HEK293 (cell line): ENCODE results near the gene ZNF23.

Experiments
- CTCF ChIA-PET: fragments of 350-600 bp; formaldehyde crosslinking; extraction: SDS; loops from one replicate; lab custom pipeline; 2021; ENCODE audit warnings: antibody characterized with exemption; lab: Yijun Ruan, JAX
- POLR2A ChIA-PET: fragments of 300-600 bp; formaldehyde crosslinking; extraction: SDS; loops from one replicate; lab custom pipeline; 2020; ENCODE audit warnings: antibody characterized with exemption, inconsistent platforms; lab: Yijun Ruan, JAX
- H3K27ac ChIP-seq: fragments of 200-500 bp; sonication (Bioruptor generic); 2 replicates; pipeline ENCODE4 v1.5.1; 2014; ENCODE audit warnings: low read depth, low read length, control low read depth, inconsistent platforms; ENCODE audit errors: extremely low read depth
- H3K36me3 ChIP-seq, 2 experiments: fragments of 200-500 bp in 1 of 2; sonication (Bioruptor generic) in 1 of 2; 1 replicate in 1 of 2; 2 replicates in 1 of 2; pipeline ENCODE4 v1.5.1; 2014 to 2017; ENCODE audit warnings: inconsistent platforms in 2 of 2, low read length in 2 of 2; ENCODE audit not compliant: control insufficient read depth in 2 of 2, insufficient read depth in 1 of 2
- H3K4me1 ChIP-seq: fragments of 200-500 bp; sonication (Bioruptor generic); 2 replicates; pipeline ENCODE4 v1.5.1; 2014; ENCODE audit warnings: mild to moderate bottlenecking, low read length, inconsistent platforms; ENCODE audit not compliant: control insufficient read depth, insufficient read depth
- H3K4me3 ChIP-seq: 2 replicates; pipeline ENCODE4 v1.5.1; 2011; ENCODE audit warnings: low read depth, mild to moderate bottlenecking, control low read depth, low read length, moderate library complexity
- H3K9me3 ChIP-seq: fragments of 200-500 bp; sonication (Bioruptor generic); 2 replicates; pipeline ENCODE4 v1.5.1; 2014; ENCODE audit warnings: low read depth, low read length, inconsistent platforms; ENCODE audit not compliant: control insufficient read depth, insufficient read depth
- BCL11B ChIP-seq: fragments of 450-650 bp; formaldehyde crosslinking; IDR thresholded peaks from 2 replicates; pipeline ENCODE4 v1.5.1; 2016; ENCODE audit warnings: low read depth, missing biosample characterization, missing genetic modification characterization
- ELK4 ChIP-seq: IDR thresholded peaks from 2 replicates; pipeline ENCODE4 v1.6.1; 2011; ENCODE audit warnings: mild to moderate bottlenecking, low read depth, low read length, borderline replicate concordance
- HOXC10 ChIP-seq: sonication (generic); formaldehyde crosslinking; IDR thresholded peaks from 2 replicates; pipeline ENCODE4 v1.8.1; 2023; ENCODE audit warnings: mild to moderate bottlenecking, missing genetic modification reagents
- RBAK ChIP-seq: fragments of 450-650 bp; formaldehyde crosslinking; IDR thresholded peaks from 2 replicates; pipeline ENCODE4 v1.5.1; 2016; ENCODE audit warnings: missing biosample characterization, missing genetic modification characterization
- REST ChIP-seq: fragments of 450-650 bp; formaldehyde crosslinking; IDR thresholded peaks from 2 replicates; pipeline ENCODE4 v1.5.1; 2016; ENCODE audit warnings: missing biosample characterization, missing genetic modification characterization
- SETDB1 ChIP-seq: IDR thresholded peaks from one replicate; pipeline ENCODE4 v1.6.1; 2017; ENCODE audit warnings: mild to moderate bottlenecking, low read length, moderate library complexity, mixed read lengths; ENCODE audit not compliant: insufficient read length
- YY2 ChIP-seq: fragments of 450-650 bp; formaldehyde crosslinking; IDR thresholded peaks from 2 replicates; pipeline ENCODE4 v1.5.1; 2016; ENCODE audit warnings: missing biosample characterization, missing genetic modification characterization
- ZBTB20 ChIP-seq: fragments of 450-650 bp; formaldehyde crosslinking; IDR thresholded peaks from 2 replicates; pipeline ENCODE4 v1.5.1; 2016; ENCODE audit warnings: missing biosample characterization, missing genetic modification characterization
- ZBTB21 ChIP-seq: fragments of 450-650 bp; formaldehyde crosslinking; IDR thresholded peaks from 2 replicates; pipeline ENCODE4 v1.5.1; 2017; ENCODE audit warnings: missing biosample characterization, missing genetic modification characterization
- ZBTB8A ChIP-seq: fragments of 450-650 bp; formaldehyde crosslinking; IDR thresholded peaks from 2 replicates; pipeline ENCODE4 v1.5.1; 2016; ENCODE audit warnings: missing biosample characterization, missing genetic modification characterization
- ZNF146 ChIP-seq: fragments of 450-650 bp; formaldehyde crosslinking; IDR thresholded peaks from 2 replicates; pipeline ENCODE4 v1.5.1; 2016; ENCODE audit warnings: missing biosample characterization, missing genetic modification characterization
- ZNF16 ChIP-seq: fragments of 450-650 bp; formaldehyde crosslinking; IDR thresholded peaks from 2 replicates; pipeline ENCODE4 v1.5.1; 2016; ENCODE audit warnings: low read depth, missing biosample characterization, missing genetic modification characterization
- ZNF175 ChIP-seq: fragments of 450-650 bp; formaldehyde crosslinking; IDR thresholded peaks from 2 replicates; pipeline ENCODE4 v1.5.1; 2016; ENCODE audit warnings: missing biosample characterization, missing genetic modification characterization
- ZNF2 ChIP-seq: fragments of 450-650 bp; formaldehyde crosslinking; IDR thresholded peaks from 2 replicates; pipeline ENCODE4 v1.5.1; 2016; ENCODE audit warnings: missing biosample characterization, missing genetic modification characterization
- ZNF23 ChIP-seq: fragments of 450-650 bp; formaldehyde crosslinking; IDR thresholded peaks from 2 replicates; pipeline ENCODE4 v1.5.1; 2016; ENCODE audit warnings: missing biosample characterization, missing genetic modification characterization, borderline replicate concordance
- ZNF302 ChIP-seq: fragments of 450-650 bp; formaldehyde crosslinking; IDR thresholded peaks from 2 replicates; pipeline ENCODE4 v1.5.1; 2016; ENCODE audit warnings: missing biosample characterization, missing genetic modification characterization, low read depth
- ZNF521 ChIP-seq: fragments of 450-650 bp; formaldehyde crosslinking; IDR thresholded peaks from 2 replicates; pipeline ENCODE4 v1.5.1; 2017; ENCODE audit warnings: missing biosample characterization, mild to moderate bottlenecking, missing genetic modification characterization
- ZNF645 ChIP-seq: fragments of 450-650 bp; formaldehyde crosslinking; IDR thresholded peaks from 2 replicates; pipeline ENCODE4; 2016; ENCODE audit warnings: missing biosample characterization, missing genetic modification characterization
- ZNF658 ChIP-seq: fragments of 450-650 bp; formaldehyde crosslinking; IDR thresholded peaks from 2 replicates; pipeline ENCODE4; 2016; ENCODE audit warnings: missing biosample characterization, missing genetic modification characterization
- ZNF707 ChIP-seq: fragments of 450-650 bp; formaldehyde crosslinking; IDR thresholded peaks from 2 replicates; pipeline ENCODE4 v1.5.1; 2016; ENCODE audit warnings: missing biosample characterization, missing genetic modification characterization
- ZNF776 ChIP-seq: fragments of 450-650 bp; formaldehyde crosslinking; IDR thresholded peaks from 2 replicates; pipeline ENCODE4 v1.5.0; 2017; ENCODE audit warnings: missing biosample characterization, missing genetic modification characterization, borderline replicate concordance

Gene ZNF23

GRCh38 chr16:71456801-71457200 lies 5.2 kb downstream of the ZNF23 start:
- CTCF ChIA-PET = no interaction called here
- Histone ChIP-seq H3K36me3 (peaks cover 0 to 46% of the 10 kb centered on the region in 2 experiments; a peak in 2 of 3 replicates), H3K9me3 (no peaks in the 10 kb centered on the region), H3K4me3 (no peak overlapping the region), H3K27ac (no peak overlapping the region), H3K4me1 (peaks cover 7% of the 10 kb centered on the region; the same call in 1 of the 2 replicates)
- POLR2A ChIA-PET = no interaction called here
- TF ChIP-seq ZNF146 (no peak), RBAK (tag by site-specific recombination) (no peak), ZNF175 (tag by site-specific recombination) (no peak), ZNF776 (no peak), ZNF645 (tag by site-specific recombination) (no peak), BCL11B (no peak), ZNF521 (tag by site-specific recombination) (no peak), ZNF658 (no peak), ZBTB20 (no peak), YY2 (tag by site-specific recombination) (no peak)

GRCh38 chr16:71453036-71453435 lies 9.0 kb downstream of the ZNF23 start:
- Histone ChIP-seq H3K4me1 (no peaks in the 10 kb centered on the region), H3K4me3 (no peak overlapping the region), H3K27ac (no peak overlapping the region), H3K36me3 (peaks cover 3 to 80% of the 10 kb centered on the region in 2 experiments; a peak in 2 of 3 replicates), H3K9me3 (no peaks in the 10 kb centered on the region)
- CTCF ChIA-PET = no interaction called here
- TF ChIP-seq HOXC10 = no peak
- TF ChIP-seq ZNF302 = no peak
- no peak for TF ChIP-seq ZBTB21 (tag by site-specific recombination)
- TF ChIP-seq ZNF2 (tag by site-specific recombination) = no peak
- no peak for TF ChIP-seq REST (tag by site-specific recombination)
- no peak for TF ChIP-seq ZNF16
- TF ChIP-seq ZNF707 (tag by site-specific recombination) = no peak
- no peak for TF ChIP-seq SETDB1
- no peak for TF ChIP-seq ZBTB8A (tag by site-specific recombination)
- no peak for TF ChIP-seq ZNF645 (tag by site-specific recombination)
- POLR2A ChIA-PET = no interaction called here

- TF ChIP-seq ELK4 (no peak), ZNF23 (tag by site-specific recombination) (peak; percentile 3; the same call in 1 of the 2 replicates), SETDB1 (peak; percentile 97)
- no peaks in the 10 kb centered on the region for H3K9me3 ChIP-seq
Observed at GRCh38 chr16:71449020-71449419, 13.0 kb downstream of the ZNF23 start.

More at GRCh38 chr16:71449020-71449419, 13.0 kb downstream of the ZNF23 start:
- peaks cover 3 to 56% of the 10 kb centered on the region in 2 experiments; a peak in 2 of 3 replicates for H3K36me3 ChIP-seq
- CTCF ChIA-PET = interaction anchor here (0.6 to 1.6 kb wide), 4 partner anchors 36 to 398 kb away, joined by 3 to 4 read pairs (median 4); no protein-coding TSS in a partner anchor
- H3K4me3 ChIP-seq = no peak overlapping the region
- POLR2A ChIA-PET = no interaction called here
- no peaks in the 10 kb centered on the region for H3K4me1 ChIP-seq
- H3K27ac ChIP-seq = no peak overlapping the region
